H1 (cell line): ENCODE measurements around the gene PRR5. TPM values are rescaled to one million over a fixed set of nuclear protein-coding genes. Genes with fewer than 3 reads are reported as not detected.

Source experiments
- CTCF ChIA-PET: fragments of 300-600 bp; sonication (Branson Sonifier 250); formaldehyde crosslinking; loops from one replicate; lab custom pipeline; 2021; ENCODE audit not compliant: partially characterized antibody; lab: Charles Lee
- POLR2A ChIA-PET: fragments of 300-600 bp; sonication (Branson Sonifier 250); formaldehyde crosslinking; loops from one replicate; lab custom pipeline; 2021; ENCODE audit warnings: inconsistent platforms; ENCODE audit not compliant: partially characterized antibody; lab: Charles Lee
- DNase-seq, 2 experiments: peaks; one replicate each; pipeline versions ENCODE4 v3.0.0 to v3.0.0-alpha.2; 2010 to 2022; ENCODE audit warnings: low spot score in 2 of 2, low read depth in 1 of 2, mixed read lengths in 1 of 2
- FAIRE-seq: peaks from 2 replicates; lab custom pipeline; 2011; peaks lifted over from hg19 to GRCh38; lab: Jason Lieb, UNC
- H2AFZ ChIP-seq: 2 replicates; pipeline ENCODE4 v1.8.1; 2012; ENCODE audit warnings: low read length, inconsistent platforms
- H2AK5ac ChIP-seq: 2 replicates; pipeline ENCODE4 v1.6.1; 2013; ENCODE audit warnings: low read depth, low read length
- H2BK120ac ChIP-seq: replicated peaks from 2 replicates; pipeline ENCODE3; 2013; ENCODE audit warnings: low read depth, low read length, inconsistent platforms
- H2BK12ac ChIP-seq: 2 replicates; pipeline ENCODE4 v1.6.1; 2013; ENCODE audit warnings: low read depth, low read length
- H2BK15ac ChIP-seq: 2 replicates; pipeline ENCODE4 v1.6.1; 2013; ENCODE audit warnings: low read length
- H2BK20ac ChIP-seq: 2 replicates; pipeline ENCODE4 v1.6.1; 2013; ENCODE audit warnings: low read length
- H2BK5ac ChIP-seq: 2 replicates; pipeline ENCODE4 v1.6.1; 2013; ENCODE audit warnings: low read depth, low read length
- H3K14ac ChIP-seq: 2 replicates; pipeline ENCODE4 v1.6.1; 2013; ENCODE audit warnings: inconsistent platforms; ENCODE audit not compliant: insufficient read length
- H3K18ac ChIP-seq: 2 replicates; pipeline ENCODE4 v1.6.1; 2013; ENCODE audit warnings: low read length; ENCODE audit errors: extremely low read depth
- H3K23ac ChIP-seq: 2 replicates; pipeline ENCODE4 v1.6.1; 2013; ENCODE audit warnings: inconsistent platforms; ENCODE audit not compliant: insufficient read length
- H3K23me2 ChIP-seq: 2 replicates; pipeline ENCODE4 v1.6.1; 2013; ENCODE audit warnings: low read depth, low read length
- H3K27ac ChIP-seq: 2 replicates; pipeline ENCODE4 v1.6.1; 2011; ENCODE audit warnings: low read depth, low read length, inconsistent platforms
- H3K27me3 ChIP-seq, 4 experiments: replicated peaks in 1 of 4; 1 replicate in 1 of 4; 2 replicates in 3 of 4; pipeline versions ENCODE4 v1.6.1 to v1.8.1; 2011 to 2013; ENCODE audit warnings: low read length in 3 of 4, mild to moderate bottlenecking in 3 of 4, inconsistent platforms in 2 of 4, mixed read lengths in 2 of 4, moderate library complexity in 1 of 4; ENCODE audit not compliant: control insufficient read depth in 3 of 4, insufficient read depth in 3 of 4; ENCODE audit errors: extremely low read depth in 1 of 4
- H3K36me3 ChIP-seq, 4 experiments: 2 replicates each; pipeline versions ENCODE4 v1.6.1 to v1.8.1; 2011 to 2013; ENCODE audit warnings: mild to moderate bottlenecking in 4 of 4, low read length in 3 of 4, moderate library complexity in 2 of 4, control low read depth in 1 of 4, inconsistent platforms in 1 of 4; ENCODE audit not compliant: insufficient read depth in 4 of 4, control insufficient read depth in 2 of 4
- H3K4ac ChIP-seq: replicated peaks from 2 replicates; pipeline ENCODE3; 2013; ENCODE audit warnings: low read length, low read depth, mixed read lengths, inconsistent platforms; ENCODE audit not compliant: insufficient read length
- H3K4me1 ChIP-seq, 4 experiments: replicated peaks in 1 of 4; 1 replicate in 1 of 4; 2 replicates in 3 of 4; pipeline versions ENCODE4 v1.6.1 to v1.8.1; 2011 to 2013; ENCODE audit warnings: low read length in 3 of 4, inconsistent platforms in 2 of 4, mixed read lengths in 1 of 4; ENCODE audit not compliant: insufficient read depth in 4 of 4, control insufficient read depth in 3 of 4
- H3K4me2 ChIP-seq, 2 experiments: 2 replicates each; pipeline versions ENCODE4 v1.6.1 to v1.8.1; 2011 to 2013; ENCODE audit warnings: low read depth in 2 of 2, low read length in 2 of 2, control low read depth in 1 of 2, inconsistent platforms in 1 of 2, mild to moderate bottlenecking in 1 of 2; ENCODE audit not compliant: insufficient read depth in 1 of 2
- H3K4me3 ChIP-seq, 4 experiments: fragments of 200-600, 300-600 bp in 1 of 4; sonication (generic), shearing (Covaris generic), sonication (Bioruptor Twin) in 1 of 4; 2 replicates each; pipeline versions ENCODE4 v1.5.1 to v1.8.1; 2011 to 2016; ENCODE audit warnings: low read length in 4 of 4, low read depth in 3 of 4, control low read depth in 2 of 4, inconsistent platforms in 2 of 4, mild to moderate bottlenecking in 2 of 4, mixed read lengths in 1 of 4, moderate library complexity in 1 of 4; ENCODE audit not compliant: insufficient read depth in 2 of 4; ENCODE audit errors: extremely low read depth in 1 of 4
- H3K56ac ChIP-seq: replicated peaks from 2 replicates; pipeline ENCODE3; 2013; ENCODE audit warnings: low read depth, mild to moderate bottlenecking, mixed read lengths, low read length, inconsistent platforms; ENCODE audit not compliant: insufficient read length
- H3K79me1 ChIP-seq: 2 replicates; pipeline ENCODE4 v1.6.1; 2013; ENCODE audit warnings: low read depth, low read length, control low read depth
- H3K79me2 ChIP-seq, 2 experiments: 2 replicates each; pipeline versions ENCODE4 v1.6.1 to v1.8.1; 2012 to 2013; ENCODE audit warnings: low read length in 2 of 2, mild to moderate bottlenecking in 2 of 2, inconsistent platforms in 1 of 2; ENCODE audit not compliant: insufficient read depth in 2 of 2, control insufficient read depth in 1 of 2
- H3K9ac ChIP-seq, 4 experiments: replicated peaks in 1 of 4; 1 replicate in 1 of 4; 2 replicates in 3 of 4; pipeline versions ENCODE4 v1.6.1 to v1.8.1; 2011 to 2013; ENCODE audit warnings: low read depth in 3 of 4, low read length in 3 of 4, control low read depth in 2 of 4, mild to moderate bottlenecking in 2 of 4, moderate library complexity in 2 of 4, inconsistent platforms in 1 of 4; ENCODE audit errors: extremely low read depth in 1 of 4
- H3K9me3 ChIP-seq, 2 experiments: 2 replicates each; pipeline versions ENCODE4 v1.6.1 to v1.8.1; 2012 to 2013; ENCODE audit warnings: mild to moderate bottlenecking in 2 of 2, moderate library complexity in 2 of 2, control low read depth in 1 of 2, inconsistent platforms in 1 of 2, low read depth in 1 of 2, low read length in 1 of 2, mixed read lengths in 1 of 2; ENCODE audit not compliant: insufficient read depth in 2 of 2
- H4K20me1 ChIP-seq, 2 experiments: replicated peaks in 1 of 2; 2 replicates each; pipeline versions ENCODE3 to v1.8.1; 2011 to 2013; ENCODE audit warnings: inconsistent platforms in 2 of 2, low read length in 2 of 2, mild to moderate bottlenecking in 1 of 2; ENCODE audit not compliant: insufficient read depth in 2 of 2, control insufficient read depth in 1 of 2
- H4K5ac ChIP-seq: 2 replicates; pipeline ENCODE4 v1.6.1; 2013; ENCODE audit warnings: low read length, low read depth, mixed read lengths, inconsistent platforms; ENCODE audit not compliant: insufficient read length
- H4K8ac ChIP-seq: 2 replicates; pipeline ENCODE4 v1.8.0; 2013; ENCODE audit warnings: mild to moderate bottlenecking, moderate library complexity, low read length, inconsistent platforms; ENCODE audit not compliant: insufficient read depth; ENCODE audit errors: extremely low read depth
- H4K91ac ChIP-seq: replicated peaks from 2 replicates; pipeline ENCODE3; 2013; ENCODE audit warnings: low read length, mixed read lengths, inconsistent platforms; ENCODE audit not compliant: insufficient read length
- BACH1 ChIP-seq: IDR thresholded peaks from 2 replicates; pipeline ENCODE4 v1.6.1; 2012; ENCODE audit warnings: low read length, improper control_type of control experiment
- CHD1 ChIP-seq: IDR thresholded peaks from 2 replicates; pipeline ENCODE4 v1.6.1; 2012; ENCODE audit warnings: low read depth, low read length, improper control_type of control experiment
- CHD2 ChIP-seq: IDR thresholded peaks from 2 replicates; pipeline ENCODE4 v1.6.1; 2012; ENCODE audit warnings: low read length, improper control_type of control experiment
- EP300 ChIP-seq, 2 experiments: IDR thresholded peaks; 1 replicate in 1 of 2; 2 replicates in 1 of 2; pipeline ENCODE4 v1.6.1; 2011 to 2012; ENCODE audit warnings: low read depth in 2 of 2, low read length in 2 of 2, mild to moderate bottlenecking in 2 of 2, borderline replicate concordance in 1 of 2, inconsistent platforms in 1 of 2, moderate library complexity in 1 of 2
- JUN ChIP-seq: IDR thresholded peaks from 2 replicates; pipeline ENCODE4 v1.6.1; 2011; ENCODE audit warnings: low read depth, mild to moderate bottlenecking, improper control_type of control experiment, low read length
- SIN3A ChIP-seq, 2 experiments: IDR thresholded peaks in 1 of 2; conservative IDR thresholded peaks in 1 of 2; 2 replicates each; pipeline ENCODE4 v1.6.1; 2011 to 2012; ENCODE audit warnings: low read length in 2 of 2, improper control_type of control experiment in 1 of 2, low read depth in 1 of 2, mild to moderate bottlenecking in 1 of 2
- SP1 ChIP-seq: IDR thresholded peaks from 2 replicates; pipeline ENCODE4 v1.6.1; 2011; ENCODE audit warnings: low read depth, low read length
- TAF7 ChIP-seq: optimal IDR thresholded peaks from 2 replicates; pipeline ENCODE3; 2011; ENCODE audit warnings: low read depth, mild to moderate bottlenecking, inconsistent platforms, low read length, moderate library complexity, borderline replicate concordance
- TBP ChIP-seq: IDR thresholded peaks from 2 replicates; pipeline ENCODE4 v1.6.1; 2011; ENCODE audit warnings: low read depth, low read length, improper control_type of control experiment
- WGBS, 2 experiments: shearing (Covaris generic) in 1 of 2; methylation state at CpG; one replicate each; pipeline versions ENCODE4 v1.1.6 to v1.1.7; 2013 to 2015; ENCODE audit warnings: low lambda C conversion rate in 2 of 2, mixed read lengths in 2 of 2, inconsistent platforms in 1 of 2, low coverage in 1 of 2, missing lambda C conversion rate in 1 of 2; ENCODE audit not compliant: insufficient replicate concordance in 2 of 2, insufficient coverage in 1 of 2, insufficient read length in 1 of 2; ENCODE audit errors: extremely low coverage in 1 of 2, missing lambda C conversion rate in 1 of 2; 5-methylcytosine and 5-hydroxymethylcytosine counted together
- polyA plus RNA-seq, 7 experiments: library from polyadenylated mRNA; depleted of rRNA in 3 of 7; stranded (reverse) in 5 of 7; unstranded in 2 of 7; fragments of >200 nt in 5 of 7; fragments of 200-250 nt in 2 of 7; gene quantifications; 1 replicate in 5 of 7; 2 replicates in 1 of 7; 4 replicates in 1 of 7; pipeline versions ENCODE4 v1.2.1 to v1.2.3, GENCODE V29; 2011 to 2013; ENCODE audit warnings: missing spikeins in 2 of 7, mixed read lengths in 2 of 7
- total RNA-seq: library from RNA; stranded (reverse); fragmentation: NEBNext Ultra II Directional; extraction: Animal tissue kit (Norgen Biotek cat#: 25700); gene quantifications from 2 replicates; pipeline ENCODE4 v1.2.1, GENCODE V29; 2021
- TF ChIP-seq, protein P1 (sequence below): IDR thresholded peaks from 2 replicates; pipeline ENCODE4 v1.6.1; 2011; ENCODE audit warnings: low read length, improper control_type of control experiment

The PRR5 gene
- total and polyA plus RNA-seq, 2 of the 8 experiments (the other 6 are each of a cell fraction or from before 2014, with no cell fraction given), result 16.5 to 25.7 TPM

DNA sequence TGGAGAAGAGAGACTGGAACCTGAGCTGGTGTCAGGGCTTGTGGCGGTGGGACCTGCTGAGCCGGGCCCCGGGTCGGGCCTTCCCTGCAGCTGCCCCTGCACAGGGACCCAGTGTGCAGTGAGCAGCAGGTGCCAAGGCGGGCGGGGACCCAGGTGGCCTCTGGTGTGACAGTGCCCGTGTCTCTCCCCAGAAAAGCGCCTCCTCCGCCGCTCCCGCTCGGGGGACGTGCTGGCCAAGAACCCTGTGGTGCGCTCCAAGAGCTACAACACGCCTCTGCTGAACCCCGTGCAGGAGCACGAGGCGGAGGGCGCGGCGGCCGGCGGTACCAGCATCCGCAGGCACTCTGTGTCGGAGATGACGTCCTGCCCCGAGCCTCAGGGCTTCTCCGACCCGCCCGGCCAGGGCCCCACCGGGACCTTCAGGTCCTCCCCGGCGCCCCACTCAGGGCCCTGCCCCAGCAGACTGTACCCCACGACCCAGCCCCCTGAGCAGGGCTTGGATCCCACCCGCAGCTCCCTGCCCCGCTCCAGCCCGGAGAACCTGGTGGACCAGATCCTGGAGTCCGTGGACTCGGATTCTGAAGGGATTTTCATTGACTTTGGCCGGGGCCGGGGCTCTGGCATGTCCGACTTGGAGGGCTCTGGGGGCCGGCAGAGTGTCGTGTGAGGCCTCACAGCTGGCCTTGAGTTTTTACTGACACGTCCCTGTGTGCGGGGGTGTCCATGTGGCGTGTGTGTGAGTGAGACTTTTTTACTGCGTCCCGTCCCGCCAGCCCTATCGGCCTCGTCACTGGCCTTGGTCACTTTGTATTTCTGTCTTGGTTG is 34.8 kb downstream of the PRR5 start:
- POLR2A ChIA-PET, result interaction anchor here (0.5 to 1.2 kb wide), 2 partner anchors 16 to 110 kb away, joined by 4 read pairs; partner anchors contain the start of gene ARHGAP8
- Histone ChIP-seq H2BK120ac (no peak overlapping the region), H2AK5ac (no peak overlapping the region)
- TF ChIP-seq BACH1 (no peak), TAF7 (no peak), EP300 (IDR thresholded peaks at IDR 0.05; ENCODE audit: borderline replicate concordance in 1 of 2, low read depth in 2 of 2, low read length in 2 of 2) (no peak), CHD2 (no peak), JUN (no peak), CHD1 (no peak), TBP (no peak), SP1 (no peak), SIN3A (conservative IDR thresholded peaks at IDR 0.05 in 1 of 2, IDR thresholded peaks at IDR 0.05 in 1 of 2; ENCODE audit: low read depth in 1 of 2, low read length in 2 of 2) (no peak)
- TF ChIP-seq, protein P1, sequence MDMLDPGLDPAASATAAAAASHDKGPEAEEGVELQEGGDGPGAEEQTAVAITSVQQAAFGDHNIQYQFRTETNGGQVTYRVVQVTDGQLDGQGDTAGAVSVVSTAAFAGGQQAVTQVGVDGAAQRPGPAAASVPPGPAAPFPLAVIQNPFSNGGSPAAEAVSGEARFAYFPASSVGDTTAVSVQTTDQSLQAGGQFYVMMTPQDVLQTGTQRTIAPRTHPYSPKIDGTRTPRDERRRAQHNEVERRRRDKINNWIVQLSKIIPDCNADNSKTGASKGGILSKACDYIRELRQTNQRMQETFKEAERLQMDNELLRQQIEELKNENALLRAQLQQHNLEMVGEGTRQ, result no peak

More for the DNA sequence above, 34.8 kb downstream of the PRR5 start:
- FAIRE-seq (no peak), DNase-seq (peak in 1 of 2 experiments; percentile 55)
- Histone ChIP-seq H4K8ac (no peak overlapping the region), H3K27me3 (no peaks in the 10 kb centered on the region; a peak in 1 of 7 replicates), H3K4me1 (peaks cover 0 to 19% (median 12%) of the 10 kb centered on the region in 4 experiments; a peak in 5 of 7 replicates), H4K91ac (no peak overlapping the region), H3K27ac (no peak overlapping the region), H3K36me3 (no peaks in the 10 kb centered on the region), H3K18ac (no peak overlapping the region), H3K14ac (no peak overlapping the region), H4K5ac (no peak overlapping the region), H3K79me1 (no peaks in the 10 kb centered on the region), H2AFZ (no peak overlapping the region), H3K23me2 (no peaks in the 10 kb centered on the region), H3K4me2 (no peak overlapping the region), H3K9ac (no peak overlapping the region), H4K20me1 (peaks cover 0 to 14% of the 10 kb centered on the region in 2 experiments), H3K79me2 (no peaks in the 10 kb centered on the region), H2BK12ac (no peak overlapping the region), H3K56ac (no peak overlapping the region), H2BK5ac (peak overlapping the region; percentile 20; the same call in 1 of the 2 replicates), H2BK20ac (no peak overlapping the region), H3K23ac (no peak overlapping the region), H3K4me3 (no peak overlapping the region), H3K4ac (no peak overlapping the region), H3K9me3 (no peaks in the 10 kb centered on the region), H2BK15ac (peak overlapping the region; percentile 18; the same call in 1 of the 2 replicates)
- WGBS, 2 experiments, result 96% methylated on average over 25 of the region's 52 CpGs; no CpG with 5 or more reads in 1 of the 2 experiments
- CTCF ChIA-PET, result interaction anchor here (0.6 to 9.3 kb wide), 15 partner anchors 9 to 1518 kb away, joined by 3 to 102 read pairs (median 4); partner anchors contain the start of gene ARHGAP8
